ENCODE data around the gene ST6GALNAC3. TPM values are rescaled to one million over a fixed set of nuclear protein-coding genes. Genes with fewer than 3 reads are reported as not detected.
A peak's percentile ranks its signal among the peaks of the same experiment; 100 is the strongest.

ST6GALNAC3 gene
- total RNA-seq, 1 donor from 2014 or later = 0.26 TPM

DNA sequence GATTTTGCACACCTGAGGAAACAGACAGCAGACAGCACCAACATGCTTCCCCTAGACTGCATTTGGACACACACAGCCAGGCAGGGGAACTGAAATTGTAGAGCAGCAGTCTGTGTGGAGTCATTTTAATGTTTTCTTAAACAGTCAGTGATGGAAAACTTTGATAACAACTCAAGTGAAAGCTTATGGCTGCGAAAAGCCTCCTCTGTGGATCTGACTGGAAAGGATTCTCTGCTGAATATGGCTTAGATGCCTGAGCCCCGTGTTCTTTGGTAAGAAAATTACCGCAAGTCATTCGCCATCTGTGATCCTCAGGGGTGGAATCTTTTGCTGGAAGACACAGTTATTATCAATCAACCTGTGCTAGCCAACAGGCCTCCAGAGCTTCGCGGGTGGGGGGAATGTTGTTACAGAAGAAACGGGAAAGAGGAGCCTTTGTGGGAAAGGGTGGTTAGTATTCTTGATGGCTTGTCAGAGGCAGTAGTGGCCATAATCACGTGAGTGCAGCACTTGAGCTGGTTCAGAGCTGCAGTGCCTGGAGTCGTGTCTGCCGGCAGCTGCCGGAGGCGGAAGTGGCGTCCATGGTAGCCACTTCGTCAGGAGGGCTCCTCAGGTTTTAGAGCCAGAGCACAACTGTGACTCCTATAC, 204.7 kb downstream of the ST6GALNAC3 start:
- H3K4me3 ChIP-seq (ENCODE audit: low read depth, low read length) = no peak overlapping the region
- TF ChIP-seq, protein P1, sequence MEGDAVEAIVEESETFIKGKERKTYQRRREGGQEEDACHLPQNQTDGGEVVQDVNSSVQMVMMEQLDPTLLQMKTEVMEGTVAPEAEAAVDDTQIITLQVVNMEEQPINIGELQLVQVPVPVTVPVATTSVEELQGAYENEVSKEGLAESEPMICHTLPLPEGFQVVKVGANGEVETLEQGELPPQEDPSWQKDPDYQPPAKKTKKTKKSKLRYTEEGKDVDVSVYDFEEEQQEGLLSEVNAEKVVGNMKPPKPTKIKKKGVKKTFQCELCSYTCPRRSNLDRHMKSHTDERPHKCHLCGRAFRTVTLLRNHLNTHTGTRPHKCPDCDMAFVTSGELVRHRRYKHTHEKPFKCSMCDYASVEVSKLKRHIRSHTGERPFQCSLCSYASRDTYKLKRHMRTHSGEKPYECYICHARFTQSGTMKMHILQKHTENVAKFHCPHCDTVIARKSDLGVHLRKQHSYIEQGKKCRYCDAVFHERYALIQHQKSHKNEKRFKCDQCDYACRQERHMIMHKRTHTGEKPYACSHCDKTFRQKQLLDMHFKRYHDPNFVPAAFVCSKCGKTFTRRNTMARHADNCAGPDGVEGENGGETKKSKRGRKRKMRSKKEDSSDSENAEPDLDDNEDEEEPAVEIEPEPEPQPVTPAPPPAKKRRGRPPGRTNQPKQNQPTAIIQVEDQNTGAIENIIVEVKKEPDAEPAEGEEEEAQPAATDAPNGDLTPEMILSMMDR (IDR thresholded peaks at IDR 0.05; ENCODE audit: insufficient read depth, low read length, severe bottlenecking) = no peak
- no peaks in the 10 kb centered on the region for H3K36me3 ChIP-seq (ENCODE audit: control insufficient read depth, insufficient read depth, low read length)
- FAIRE-seq = no peak
- no peaks in the 10 kb centered on the region for H3K27me3 ChIP-seq (ENCODE audit: control insufficient read depth, insufficient read depth, low read length)
- no peak for DNase-seq (ENCODE audit: low read depth)

DNA sequence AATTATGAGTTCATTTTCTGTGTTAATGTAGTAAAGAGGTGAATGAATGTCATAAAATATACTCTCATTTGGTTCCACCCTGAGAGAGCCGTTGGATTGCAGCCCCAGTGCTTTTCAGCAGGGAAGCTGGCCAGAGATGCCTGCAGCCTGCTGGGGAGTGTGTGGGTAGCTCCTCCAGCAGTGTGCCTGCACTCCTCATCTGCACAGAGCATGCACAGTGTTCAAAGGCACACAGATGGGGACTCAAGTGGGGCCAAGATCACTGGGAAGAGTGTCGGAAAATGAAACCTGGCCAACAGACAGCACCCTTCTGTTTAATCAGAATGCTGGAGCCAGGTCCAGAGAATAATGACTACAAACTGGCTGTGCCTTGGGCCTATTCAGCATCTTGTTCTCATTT, 206.8 kb downstream of the ST6GALNAC3 start:
- Histone ChIP-seq H3K27me3 (ENCODE audit: control insufficient read depth, insufficient read depth, low read length) (no peaks in the 10 kb centered on the region), H3K4me3 (ENCODE audit: low read depth, low read length) (no peak overlapping the region), H3K36me3 (ENCODE audit: control insufficient read depth, insufficient read depth, low read length) (no peaks in the 10 kb centered on the region)
- TF ChIP-seq, protein P1 (IDR thresholded peaks at IDR 0.05; ENCODE audit: insufficient read depth, low read length, severe bottlenecking) = no peak
- no peak for DNase-seq (ENCODE audit: low read depth)
- FAIRE-seq = no peak

DNA sequence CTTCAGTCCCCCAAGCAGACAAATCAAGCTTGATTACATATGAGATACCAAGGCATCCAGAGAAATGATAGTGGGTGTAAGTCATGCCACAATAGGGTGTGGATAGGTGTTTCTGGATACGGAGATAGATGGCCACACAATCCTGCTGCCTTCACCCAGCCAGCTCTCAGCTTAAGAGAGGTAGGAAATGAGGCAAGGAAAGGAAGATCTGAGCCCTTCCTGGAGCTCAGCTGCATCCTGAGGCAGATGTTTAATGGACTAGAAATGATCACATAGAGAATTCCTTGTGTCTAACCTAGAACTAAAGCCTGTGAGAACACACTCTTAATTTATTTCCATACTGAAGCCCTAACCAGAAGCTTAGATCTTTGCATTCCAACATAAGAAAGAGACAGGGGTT, 210.3 kb downstream of the ST6GALNAC3 start:
- Histone ChIP-seq H3K36me3 (ENCODE audit: control insufficient read depth, insufficient read depth, low read length) (no peaks in the 10 kb centered on the region), H3K4me3 (ENCODE audit: low read depth, low read length) (no peak overlapping the region), H3K27me3 (ENCODE audit: control insufficient read depth, insufficient read depth, low read length) (no peaks in the 10 kb centered on the region)
- FAIRE-seq = peak; percentile 36
- TF ChIP-seq, protein P1 (IDR thresholded peaks at IDR 0.05; ENCODE audit: insufficient read depth, low read length, severe bottlenecking) = no peak
- no peak for DNase-seq (ENCODE audit: low read depth)

DNA sequence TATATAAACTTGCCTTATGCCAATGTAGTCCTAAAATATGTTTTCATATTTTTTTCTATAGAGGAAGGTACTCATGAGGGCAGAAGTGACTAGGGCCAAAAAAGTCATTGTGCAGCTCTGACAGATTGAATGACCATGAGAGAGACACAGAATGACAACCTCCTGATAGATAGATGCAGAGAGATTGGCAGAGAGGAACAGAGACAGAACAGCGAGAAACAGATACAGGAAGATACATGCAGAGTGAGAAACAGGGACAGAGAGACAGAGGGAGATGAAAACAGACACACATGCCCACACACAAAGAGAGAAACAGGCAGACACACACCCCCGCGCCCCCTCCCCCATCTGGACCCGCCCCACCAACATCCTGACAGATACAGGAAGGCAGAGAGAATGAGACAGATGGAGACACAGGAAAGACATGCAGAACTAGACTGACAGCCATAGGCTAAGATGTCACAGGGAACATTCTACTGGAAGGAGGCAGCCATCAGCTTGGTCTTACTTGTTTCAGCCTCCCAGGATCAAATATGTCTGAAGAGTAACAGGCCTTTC, 211.1 kb downstream of the ST6GALNAC3 start:
- DNase-seq (ENCODE audit: low read depth) (no peak), FAIRE-seq (no peak)
- TF ChIP-seq, protein P1 (IDR thresholded peaks at IDR 0.05; ENCODE audit: insufficient read depth, low read length, severe bottlenecking) = no peak
- H3K36me3 ChIP-seq (ENCODE audit: control insufficient read depth, insufficient read depth, low read length) = no peaks in the 10 kb centered on the region
- no peaks in the 10 kb centered on the region for H3K27me3 ChIP-seq (ENCODE audit: control insufficient read depth, insufficient read depth, low read length)
- no peak overlapping the region for H3K4me3 ChIP-seq (ENCODE audit: low read depth, low read length)

DNA sequence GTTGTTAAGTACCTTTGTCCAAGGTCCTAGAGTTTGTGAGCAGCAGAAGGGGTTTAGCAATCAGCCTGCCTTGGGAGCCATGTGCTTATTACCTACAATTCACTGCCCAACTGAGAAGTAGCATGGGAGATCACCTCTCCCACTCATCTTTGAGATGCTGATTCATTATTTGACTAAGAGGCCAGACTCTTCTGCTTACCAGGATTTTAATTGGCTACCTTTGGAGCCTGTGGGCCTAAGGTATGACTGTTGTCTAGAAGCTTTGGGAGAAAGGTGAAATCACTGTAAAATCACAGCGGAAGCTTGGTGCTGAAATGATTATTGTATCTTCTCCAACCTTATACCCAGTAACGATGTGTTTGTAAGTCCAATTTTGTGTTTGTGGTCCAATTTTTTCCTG, 213.4 kb downstream of the ST6GALNAC3 start:
- Histone ChIP-seq H3K27me3 (ENCODE audit: control insufficient read depth, insufficient read depth, low read length) (no peaks in the 10 kb centered on the region), H3K4me3 (ENCODE audit: low read depth, low read length) (no peak overlapping the region), H3K36me3 (ENCODE audit: control insufficient read depth, insufficient read depth, low read length) (no peaks in the 10 kb centered on the region)
- TF ChIP-seq, protein P1 (IDR thresholded peaks at IDR 0.05; ENCODE audit: insufficient read depth, low read length, severe bottlenecking) = no peak
- FAIRE-seq = no peak
- no peak for DNase-seq (ENCODE audit: low read depth)

Data from bronchial epithelial cell (primary cell).